WTC11 (cell line): ENCODE results near the gene FBXO48.

ENCODE experiments used
- NR3C1 ChIP-seq: sonication (generic); formaldehyde crosslinking; conservative IDR thresholded peaks from 2 replicates; pipeline ENCODE4 v1.8.1; 2023; ENCODE audit warnings: low read depth, mild to moderate bottlenecking, missing genetic modification reagents
- TF ChIP-seq, protein P1 (sequence below): fragments of 200-600 bp; IDR thresholded peaks from 2 replicates; pipeline ENCODE4 v1.8.0; 2022; ENCODE audit warnings: antibody characterized with exemption
- TF ChIP-seq, protein P2 (sequence below): sonication (generic); formaldehyde crosslinking; IDR thresholded peaks from 2 replicates; pipeline ENCODE4 v1.8.0; 2023; ENCODE audit warnings: missing genetic modification reagents
- TF ChIP-seq, protein P3 (sequence below): sonication (generic); formaldehyde crosslinking; conservative IDR thresholded peaks from 2 replicates; pipeline ENCODE4 v1.8.1; 2023; ENCODE audit warnings: mild to moderate bottlenecking, low read depth, missing genetic modification reagents, moderate library complexity

DNA sequence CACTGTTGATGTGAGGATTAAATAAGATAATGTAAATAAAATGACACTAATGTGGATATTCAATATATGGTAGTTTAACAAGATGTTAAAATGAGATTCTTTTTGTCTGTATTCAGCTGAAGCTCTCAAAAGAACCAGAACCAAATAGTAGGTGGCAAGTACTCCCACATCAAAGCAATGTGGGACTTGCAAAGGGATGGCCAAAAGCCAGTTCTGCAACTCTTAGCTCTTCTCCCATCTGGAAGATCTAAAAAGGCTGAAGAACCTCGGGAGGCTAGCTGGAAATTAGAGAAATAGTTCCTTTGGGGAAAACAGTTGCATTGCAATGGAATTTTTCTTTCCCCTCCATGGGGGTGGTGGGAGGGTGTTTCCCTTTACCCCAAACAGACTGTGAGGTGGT is 48.7 kb downstream of the FBXO48 start:
- TF ChIP-seq, protein P1, sequence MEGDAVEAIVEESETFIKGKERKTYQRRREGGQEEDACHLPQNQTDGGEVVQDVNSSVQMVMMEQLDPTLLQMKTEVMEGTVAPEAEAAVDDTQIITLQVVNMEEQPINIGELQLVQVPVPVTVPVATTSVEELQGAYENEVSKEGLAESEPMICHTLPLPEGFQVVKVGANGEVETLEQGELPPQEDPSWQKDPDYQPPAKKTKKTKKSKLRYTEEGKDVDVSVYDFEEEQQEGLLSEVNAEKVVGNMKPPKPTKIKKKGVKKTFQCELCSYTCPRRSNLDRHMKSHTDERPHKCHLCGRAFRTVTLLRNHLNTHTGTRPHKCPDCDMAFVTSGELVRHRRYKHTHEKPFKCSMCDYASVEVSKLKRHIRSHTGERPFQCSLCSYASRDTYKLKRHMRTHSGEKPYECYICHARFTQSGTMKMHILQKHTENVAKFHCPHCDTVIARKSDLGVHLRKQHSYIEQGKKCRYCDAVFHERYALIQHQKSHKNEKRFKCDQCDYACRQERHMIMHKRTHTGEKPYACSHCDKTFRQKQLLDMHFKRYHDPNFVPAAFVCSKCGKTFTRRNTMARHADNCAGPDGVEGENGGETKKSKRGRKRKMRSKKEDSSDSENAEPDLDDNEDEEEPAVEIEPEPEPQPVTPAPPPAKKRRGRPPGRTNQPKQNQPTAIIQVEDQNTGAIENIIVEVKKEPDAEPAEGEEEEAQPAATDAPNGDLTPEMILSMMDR = no peak
- TF ChIP-seq NR3C1 (CRISPR knock-in tag) = no peak
- TF ChIP-seq, protein P2, sequence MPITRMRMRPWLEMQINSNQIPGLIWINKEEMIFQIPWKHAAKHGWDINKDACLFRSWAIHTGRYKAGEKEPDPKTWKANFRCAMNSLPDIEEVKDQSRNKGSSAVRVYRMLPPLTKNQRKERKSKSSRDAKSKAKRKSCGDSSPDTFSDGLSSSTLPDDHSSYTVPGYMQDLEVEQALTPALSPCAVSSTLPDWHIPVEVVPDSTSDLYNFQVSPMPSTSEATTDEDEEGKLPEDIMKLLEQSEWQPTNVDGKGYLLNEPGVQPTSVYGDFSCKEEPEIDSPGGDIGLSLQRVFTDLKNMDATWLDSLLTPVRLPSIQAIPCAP (CRISPR knock-in tag) = no peak
- TF ChIP-seq, protein P3, sequence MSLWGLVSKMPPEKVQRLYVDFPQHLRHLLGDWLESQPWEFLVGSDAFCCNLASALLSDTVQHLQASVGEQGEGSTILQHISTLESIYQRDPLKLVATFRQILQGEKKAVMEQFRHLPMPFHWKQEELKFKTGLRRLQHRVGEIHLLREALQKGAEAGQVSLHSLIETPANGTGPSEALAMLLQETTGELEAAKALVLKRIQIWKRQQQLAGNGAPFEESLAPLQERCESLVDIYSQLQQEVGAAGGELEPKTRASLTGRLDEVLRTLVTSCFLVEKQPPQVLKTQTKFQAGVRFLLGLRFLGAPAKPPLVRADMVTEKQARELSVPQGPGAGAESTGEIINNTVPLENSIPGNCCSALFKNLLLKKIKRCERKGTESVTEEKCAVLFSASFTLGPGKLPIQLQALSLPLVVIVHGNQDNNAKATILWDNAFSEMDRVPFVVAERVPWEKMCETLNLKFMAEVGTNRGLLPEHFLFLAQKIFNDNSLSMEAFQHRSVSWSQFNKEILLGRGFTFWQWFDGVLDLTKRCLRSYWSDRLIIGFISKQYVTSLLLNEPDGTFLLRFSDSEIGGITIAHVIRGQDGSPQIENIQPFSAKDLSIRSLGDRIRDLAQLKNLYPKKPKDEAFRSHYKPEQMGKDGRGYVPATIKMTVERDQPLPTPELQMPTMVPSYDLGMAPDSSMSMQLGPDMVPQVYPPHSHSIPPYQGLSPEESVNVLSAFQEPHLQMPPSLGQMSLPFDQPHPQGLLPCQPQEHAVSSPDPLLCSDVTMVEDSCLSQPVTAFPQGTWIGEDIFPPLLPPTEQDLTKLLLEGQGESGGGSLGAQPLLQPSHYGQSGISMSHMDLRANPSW (CRISPR knock-in tag) = no peak
